GM20000 (cell line): Measurements from ENCODE around the gene NDUFB2.

Source experiments
- DNase-seq: peaks from one replicate; pipeline ENCODE4 v3.0.0; 2012; ENCODE audit warnings: low spot score
- CTCF ChIP-seq: IDR thresholded peaks from 2 replicates; pipeline ENCODE4 v1.5.1; 2012; ENCODE audit warnings: mild to moderate bottlenecking, control low read depth; ENCODE audit errors: extremely low read depth, missing control alignments

Gene NDUFB2

GRCh38 chr7:140746751-140747150 lies 50.2 kb downstream of the NDUFB2 start:
- no peak for DNase-seq
- TF ChIP-seq CTCF = no peak

- DNase-seq = no peak
- TF ChIP-seq CTCF = no peak
Measured at GRCh38 chr7:140752533-140752932, 56.0 kb downstream of the NDUFB2 start.

GRCh38 chr7:140754506-140754905 lies 58.0 kb downstream of the NDUFB2 start:
- DNase-seq = no peak
- TF ChIP-seq CTCF = no peak
